ENCODE results near the gene ZBTB20.

Gene ZBTB20

DNA sequence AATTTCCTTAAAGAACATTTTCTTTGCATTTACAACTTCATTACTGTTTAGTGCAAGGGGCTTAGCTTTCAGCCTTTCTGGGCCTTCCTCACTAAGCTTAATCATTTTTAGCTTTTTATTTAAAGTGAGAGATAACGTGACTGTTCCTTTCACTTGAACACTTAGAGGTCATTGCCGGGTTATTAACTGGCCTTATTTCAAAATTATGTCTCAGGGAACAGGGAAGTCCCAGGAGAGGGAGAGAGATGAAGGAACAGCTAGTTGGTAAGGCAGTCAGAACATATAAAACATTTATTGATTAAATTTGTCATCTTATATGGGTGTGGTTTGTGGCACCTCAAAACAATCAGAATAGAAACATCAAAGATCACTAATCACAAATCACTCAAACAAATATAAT, 584.5 kb downstream of the ZBTB20 start:
- no peak for DNase-seq

- DNase-seq = no peak
These were observed 588.8 kb downstream of the ZBTB20 start for GRCh38 chr3:114558271-114558670.

DNA sequence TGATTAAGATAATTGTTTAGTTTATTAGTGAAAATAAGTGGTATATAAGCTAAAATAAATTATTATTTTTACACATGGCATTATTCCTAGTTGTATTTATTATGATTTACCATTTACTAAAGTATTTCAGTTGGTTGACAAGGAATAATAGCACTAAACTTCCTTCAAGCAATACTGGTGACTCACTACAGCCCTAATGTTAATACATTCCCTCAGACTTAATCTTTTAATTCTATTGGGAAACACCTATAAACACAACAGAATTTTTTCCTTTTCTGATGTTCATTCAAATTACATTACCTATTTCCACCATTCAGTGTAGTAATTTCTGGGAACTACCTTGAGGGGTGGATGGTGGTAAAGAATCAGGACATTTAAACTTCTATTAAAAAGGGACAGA, 589.3 kb downstream of the ZBTB20 start:
- no peak for DNase-seq

DNA sequence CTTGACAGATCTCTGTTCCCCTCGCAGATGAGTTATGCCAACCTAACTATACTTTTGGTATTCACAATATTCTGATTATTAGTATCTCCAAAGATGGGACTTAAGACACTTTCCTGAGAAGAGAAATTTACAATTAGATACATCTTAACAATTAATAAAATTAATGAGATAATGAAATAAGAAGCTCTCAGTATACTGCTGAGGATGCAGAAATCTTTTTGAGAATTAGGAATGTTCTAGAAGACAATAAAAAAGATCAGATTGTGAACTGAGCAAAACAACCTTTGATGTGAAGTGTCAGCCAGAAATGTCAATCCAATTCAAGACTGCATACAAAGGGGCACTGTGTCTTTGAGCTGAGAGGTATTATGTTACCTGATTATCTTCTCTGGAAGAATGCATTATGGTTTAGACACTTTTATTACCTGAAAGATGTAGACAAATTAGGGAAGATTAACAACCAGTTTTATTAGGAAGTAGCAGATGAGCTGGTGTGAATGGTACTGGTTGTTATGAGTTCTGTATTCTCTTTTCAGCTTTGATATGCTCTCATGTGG, 590.4 kb downstream of the ZBTB20 start:
- no peak for DNase-seq

DNA sequence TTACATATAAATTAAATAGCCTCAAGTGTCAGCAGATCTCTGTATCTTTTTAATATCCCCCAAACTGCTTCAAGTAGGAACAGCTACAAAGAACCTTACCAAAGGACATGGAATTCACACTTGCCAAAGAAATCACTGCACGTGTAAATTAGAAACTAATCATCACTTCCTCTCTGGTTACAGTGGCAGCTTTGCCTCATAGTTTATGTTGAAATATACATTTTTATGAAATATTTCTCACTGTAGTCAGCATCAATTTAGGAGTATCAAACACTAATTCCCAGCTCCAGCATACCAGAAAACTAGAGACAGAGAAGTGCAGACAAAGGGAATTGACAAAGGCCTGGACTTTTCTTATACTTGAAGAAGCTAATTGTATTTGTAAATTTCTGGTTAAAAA, 592.4 kb downstream of the ZBTB20 start:
- DNase-seq = no peak

GRCh38 chr3:114553949-114554593, 593.0 kb downstream of the ZBTB20 start:
- DNase-seq = no peak

DNA sequence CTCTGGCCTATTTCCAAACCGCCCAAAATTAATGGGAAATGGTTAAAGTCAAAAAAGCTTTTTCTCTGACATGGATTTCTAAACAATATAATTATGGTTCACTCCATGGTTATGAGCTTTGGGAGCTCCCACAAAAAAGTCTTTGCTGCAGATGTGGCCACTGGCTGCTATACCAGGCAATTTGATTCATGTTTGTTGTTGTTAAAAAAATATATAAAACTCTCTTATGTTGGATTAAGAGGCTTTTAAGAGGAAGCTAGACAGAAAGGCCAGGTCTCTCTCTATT, 594.6 kb downstream of the ZBTB20 start:
- no peak for DNase-seq

DNA sequence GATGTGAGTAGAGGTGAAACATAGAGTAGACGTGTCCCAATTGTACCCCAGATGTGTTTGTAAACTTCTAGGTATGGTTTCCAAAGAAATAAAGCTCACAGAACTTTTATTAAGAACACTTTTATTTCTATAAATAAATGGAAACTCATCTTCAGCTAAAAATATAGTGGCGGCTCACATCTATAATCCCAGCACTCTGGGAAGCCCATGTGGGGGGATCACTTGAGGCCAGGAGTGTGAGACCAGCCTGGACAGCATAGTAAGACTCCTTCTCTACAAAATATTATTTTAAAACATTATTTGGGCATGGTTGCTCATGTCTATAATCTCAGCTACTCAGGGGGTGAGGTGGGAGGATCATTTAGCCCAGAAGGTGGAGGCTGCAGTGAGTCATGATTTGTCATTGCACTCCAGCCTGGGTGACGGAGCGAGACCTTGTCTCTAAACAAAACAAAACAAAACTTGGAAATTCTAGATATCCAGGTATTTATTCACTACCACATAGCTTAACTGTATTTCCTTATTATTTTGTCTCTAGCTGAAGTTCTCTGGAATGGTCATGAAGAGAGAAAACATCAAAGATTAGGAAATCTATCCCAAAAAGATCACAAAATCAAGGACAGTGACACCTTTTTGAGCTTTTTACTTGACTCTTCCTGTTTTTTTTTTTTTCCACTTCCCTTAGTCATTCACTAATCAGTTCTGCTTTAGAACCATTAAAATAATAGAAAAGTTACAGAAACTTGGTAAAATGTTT, 595.1 kb downstream of the ZBTB20 start:
- no peak for DNase-seq

GRCh38 chr3:114550165-114550564, 596.9 kb downstream of the ZBTB20 start:
- no peak for DNase-seq

- DNase-seq = no peak
These were observed 601.9 kb downstream of the ZBTB20 start for GRCh38 chr3:114545193-114545592.

DNA sequence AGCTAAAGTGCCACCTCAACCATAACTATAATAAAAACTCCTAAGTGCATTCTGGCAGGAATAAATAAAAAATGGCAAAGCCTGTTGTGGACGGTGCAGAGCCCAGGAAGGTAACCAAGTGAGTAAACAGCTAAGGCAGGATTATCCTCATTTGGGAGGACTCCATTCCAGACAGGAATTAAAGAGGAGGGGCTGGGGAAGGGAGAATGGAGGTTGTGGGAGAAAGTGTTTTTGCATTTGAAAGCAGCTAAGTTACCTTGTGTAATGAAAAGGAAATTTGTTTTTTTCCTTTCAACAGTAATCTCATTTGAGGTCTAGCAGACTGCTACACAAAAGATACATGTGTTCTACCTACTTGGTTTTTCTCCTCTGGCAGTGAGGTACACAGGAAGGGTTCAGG, 604.7 kb downstream of the ZBTB20 start:
- DNase-seq = no peak

- no peak for DNase-seq
These were observed 607.6 kb downstream of the ZBTB20 start for GRCh38 chr3:114539525-114539924.

- no peak for DNase-seq
These were observed 608.9 kb downstream of the ZBTB20 start for GRCh38 chr3:114538211-114538610.

GRCh38 chr3:114528517-114528916, 618.6 kb downstream of the ZBTB20 start:
- DNase-seq = no peak

- no peak for DNase-seq
These were observed 619.9 kb downstream of the ZBTB20 start for GRCh38 chr3:114527036-114527644.

DNA sequence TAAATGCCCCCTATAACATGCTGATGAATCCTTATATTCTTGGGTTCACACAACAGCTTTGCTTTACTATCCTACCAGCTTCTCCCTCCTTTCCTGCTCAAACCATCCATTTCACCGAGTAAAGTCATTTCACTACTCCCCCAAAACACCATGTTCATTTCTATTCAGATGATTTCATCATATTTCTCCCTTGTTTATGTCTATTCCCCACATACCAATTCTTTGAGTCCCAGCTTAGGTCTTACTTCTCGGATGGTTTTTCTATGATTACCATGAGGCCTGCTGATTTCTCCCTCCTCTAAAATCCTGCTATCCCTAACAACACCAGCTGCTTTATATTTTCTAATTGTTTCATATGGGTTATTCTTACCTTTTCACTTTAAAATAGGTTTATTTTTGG, 621.8 kb downstream of the ZBTB20 start:
- DNase-seq = no peak

- peak; percentile 22 for DNase-seq
These were observed 627.7 kb downstream of the ZBTB20 start for GRCh38 chr3:114519415-114519814.

DNA sequence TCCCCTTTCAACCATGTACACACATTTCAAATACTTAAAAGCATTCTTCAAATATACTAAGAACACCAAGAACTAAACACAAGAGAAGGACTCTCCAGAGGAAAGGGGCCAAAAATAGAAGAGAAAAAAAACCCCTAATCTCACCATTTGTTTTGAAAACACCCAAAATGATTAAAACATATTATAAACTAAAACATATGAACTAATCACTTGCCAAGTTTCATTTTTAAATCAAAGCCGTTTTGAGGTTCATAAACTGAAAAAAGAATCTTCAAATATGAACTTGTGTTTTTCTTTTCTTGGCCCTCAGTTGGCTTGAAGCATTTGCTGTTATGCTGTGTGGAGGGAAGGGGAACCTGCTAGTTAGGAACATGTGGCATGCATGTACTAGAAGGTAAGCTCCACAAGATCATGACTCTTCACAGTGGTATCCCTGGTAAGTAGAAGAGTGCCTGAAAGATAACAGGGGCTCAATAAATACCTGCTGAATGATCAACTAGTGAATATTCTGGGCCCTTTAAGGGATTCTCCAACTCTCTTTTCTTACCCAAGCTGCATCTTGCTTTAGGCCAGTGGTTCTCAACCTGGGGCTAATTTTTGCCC, 628.8 kb downstream of the ZBTB20 start:
- DNase-seq = no peak

DNA sequence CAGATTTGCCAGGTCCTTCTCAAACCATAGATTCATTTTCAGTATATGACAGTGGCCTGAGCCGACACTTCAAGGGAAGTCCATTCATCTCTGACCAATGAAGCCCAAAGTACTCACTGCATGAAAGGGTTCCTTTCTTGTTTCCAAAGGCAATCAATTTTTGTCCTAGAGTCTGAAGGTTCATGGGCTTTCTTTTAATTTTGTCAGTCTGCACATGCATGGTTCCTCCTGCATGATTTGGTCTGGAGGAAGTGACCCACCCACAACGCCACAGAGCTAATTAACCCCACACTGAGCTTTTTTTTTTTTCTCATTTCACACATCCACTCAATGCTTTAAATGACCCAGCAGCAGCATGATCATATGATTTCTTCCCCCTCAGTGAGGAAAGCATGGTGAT, 636.9 kb downstream of the ZBTB20 start:
- no peak for DNase-seq

GRCh38 chr3:114509756-114510155, 637.3 kb downstream of the ZBTB20 start:
- no peak for DNase-seq

GRCh38 chr3:114508976-114509375, 638.1 kb downstream of the ZBTB20 start:
- DNase-seq = no peak

GRCh38 chr3:114508208-114508607, 638.9 kb downstream of the ZBTB20 start:
- DNase-seq = no peak

DNA sequence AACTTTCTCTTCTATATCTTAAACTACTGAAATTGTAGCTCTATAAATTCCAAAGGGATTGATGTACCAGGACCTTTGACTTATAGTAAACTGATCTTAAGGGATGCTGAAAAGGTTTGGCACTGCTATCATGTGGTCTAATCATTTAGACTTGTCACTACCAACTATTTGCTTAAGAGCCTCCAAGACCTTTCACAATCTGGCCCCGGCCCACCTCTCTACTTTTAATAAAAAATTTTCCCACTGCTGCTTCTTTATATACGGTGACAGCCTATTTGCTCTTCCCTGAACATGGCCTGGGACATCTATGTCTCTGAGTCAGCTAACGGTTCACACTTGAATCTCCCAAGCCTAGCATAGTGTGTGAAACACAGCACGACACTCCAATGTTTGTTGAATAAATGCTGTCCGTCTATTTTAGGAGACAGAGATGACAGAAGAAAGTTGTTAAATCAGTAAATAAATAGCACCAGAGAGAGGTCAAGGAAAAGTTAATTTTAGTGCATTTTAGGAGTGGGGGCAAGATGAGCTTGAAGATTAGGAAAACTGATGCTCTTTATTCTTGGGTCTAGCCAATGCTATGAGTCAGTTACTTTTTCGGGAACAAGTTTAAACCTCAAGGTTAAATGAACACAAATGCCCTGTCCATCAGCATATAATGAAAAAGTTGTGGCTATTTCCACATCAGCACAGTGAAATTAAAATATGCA, 640.3 kb downstream of the ZBTB20 start:
- no peak for DNase-seq

All from CD4-positive, alpha-beta T cell treated with Interleukin-17A for 1 hour (primary cell).